Glomerular endothelial cell (primary cell): ENCODE results near the gene EPHB1. TPM values are rescaled to one million over a fixed set of nuclear protein-coding genes. Genes with fewer than 3 reads are reported as not detected.

Experiments used
- DNase-seq: peaks from one replicate; pipeline ENCODE4 v3.0.0-alpha.2; 2011; ENCODE audit warnings: low read depth, low spot score; ENCODE audit errors: extremely low read depth
- total RNA-seq: library from RNA; depleted of rRNA; stranded (reverse); fragments of >200 nt; gene quantifications from 2 replicates; pipeline ENCODE4 v1.2.3, GENCODE V29; 2015

EPHB1 gene
- total RNA-seq, 1 donor from 2014 or later: 25.7 TPM

- DNase-seq: no peak
Measured at GRCh38 chr3:134807189-134807588, 12.1 kb downstream of the EPHB1 start.

- DNase-seq: no peak
Measured at GRCh38 chr3:134808835-134809234, 13.8 kb downstream of the EPHB1 start.

- DNase-seq: no peak
Measured at GRCh38 chr3:134809427-134810051, 14.5 kb downstream of the EPHB1 start.

- DNase-seq: no peak
Measured at GRCh38 chr3:134810052-134810435, 15.0 kb downstream of the EPHB1 start.

GRCh38 chr3:134810850-134811249 is 15.8 kb downstream of the EPHB1 start:
- no peak for DNase-seq

GRCh38 chr3:134813618-134814017 is 18.6 kb downstream of the EPHB1 start:
- no peak for DNase-seq

- no peak for DNase-seq
Measured at GRCh38 chr3:134815519-134815918, 20.5 kb downstream of the EPHB1 start.

- DNase-seq: no peak
Measured at GRCh38 chr3:134816623-134817022, 21.6 kb downstream of the EPHB1 start.

GRCh38 chr3:134817297-134817696 is 22.2 kb downstream of the EPHB1 start:
- DNase-seq: no peak

GRCh38 chr3:134820994-134821393 is 25.9 kb downstream of the EPHB1 start:
- no peak for DNase-seq

GRCh38 chr3:134822090-134822489 is 27.0 kb downstream of the EPHB1 start:
- DNase-seq: no peak

GRCh38 chr3:134823679-134824078 is 28.6 kb downstream of the EPHB1 start:
- DNase-seq: no peak

- no peak for DNase-seq
Measured at GRCh38 chr3:134824791-134825190, 29.7 kb downstream of the EPHB1 start.

GRCh38 chr3:134827213-134827612 is 32.2 kb downstream of the EPHB1 start:
- DNase-seq: no peak

GRCh38 chr3:134829721-134830120 is 34.7 kb downstream of the EPHB1 start:
- DNase-seq: no peak

- DNase-seq: no peak
Measured at GRCh38 chr3:134832585-134832984, 37.5 kb downstream of the EPHB1 start.

GRCh38 chr3:134833453-134834163 is 38.5 kb downstream of the EPHB1 start:
- no peak for DNase-seq

- no peak for DNase-seq
Measured at GRCh38 chr3:134836921-134837320, 41.9 kb downstream of the EPHB1 start.

GRCh38 chr3:134838599-134838998 is 43.5 kb downstream of the EPHB1 start:
- no peak for DNase-seq

- DNase-seq: no peak
Measured at GRCh38 chr3:134839422-134839821, 44.4 kb downstream of the EPHB1 start.

- no peak for DNase-seq
Measured at GRCh38 chr3:134839990-134840389, 44.9 kb downstream of the EPHB1 start.

- DNase-seq: no peak
Measured at GRCh38 chr3:134840459-134840858, 45.4 kb downstream of the EPHB1 start.

GRCh38 chr3:134846084-134846483 is 51.0 kb downstream of the EPHB1 start:
- DNase-seq: no peak
